OCI-LY1 (cell line): ENCODE data around the gene PPP2R2C.

ENCODE experiments used
- EZH2 ChIP-seq: fragments of 200-600 bp; sonication (generic), shearing (Covaris generic); IDR thresholded peaks from 2 replicates; pipeline ENCODE4 v1.8.0; 2017; ENCODE audit warnings: borderline replicate concordance, mixed run types, mild to moderate bottlenecking, antibody characterized with exemption, low read length, moderate library complexity, mixed read lengths
- TF ChIP-seq, protein P1 (sequence below): fragments of 200-600 bp; sonication (generic), shearing (Covaris generic); IDR thresholded peaks from 2 replicates; pipeline ENCODE4 v1.5.1; 2017; ENCODE audit warnings: mild to moderate bottlenecking, antibody characterized with exemption, low read length, moderate library complexity, mixed read lengths

DNA sequence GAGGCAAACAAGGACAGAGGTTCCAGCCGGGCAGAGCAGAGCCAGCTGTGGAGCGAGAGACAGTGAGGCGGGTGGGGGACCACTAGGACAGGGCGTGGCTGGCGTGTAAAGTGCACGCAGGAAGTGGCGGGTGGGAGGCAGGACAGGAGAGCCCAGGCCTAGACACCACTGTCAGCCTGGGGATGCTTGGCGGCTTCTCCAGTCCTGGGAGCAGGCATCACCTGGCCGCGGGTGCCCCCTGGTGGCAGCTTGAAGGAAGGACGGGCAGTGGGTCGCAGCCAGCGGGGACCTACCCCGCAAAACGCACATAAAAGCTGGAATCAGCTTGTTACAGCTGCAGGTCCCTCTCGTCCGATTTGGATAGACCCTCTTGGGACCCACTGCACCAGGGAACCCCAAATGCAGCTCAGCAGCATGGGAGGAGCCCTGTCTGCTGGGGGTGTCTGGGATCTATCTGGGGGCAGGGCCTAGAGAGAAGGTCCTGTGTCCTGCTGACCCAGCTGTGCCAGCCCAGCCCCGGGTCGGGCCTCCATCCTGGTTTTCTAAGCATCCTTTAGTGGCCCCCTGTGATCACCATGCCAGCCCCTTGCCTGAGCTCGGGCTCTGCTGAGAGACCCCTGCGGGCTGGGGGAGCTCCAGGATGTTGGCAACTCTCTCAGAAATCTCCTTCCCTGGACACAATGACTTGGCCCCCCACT is 145.0 kb downstream of the PPP2R2C start:
- TF ChIP-seq, protein P1, sequence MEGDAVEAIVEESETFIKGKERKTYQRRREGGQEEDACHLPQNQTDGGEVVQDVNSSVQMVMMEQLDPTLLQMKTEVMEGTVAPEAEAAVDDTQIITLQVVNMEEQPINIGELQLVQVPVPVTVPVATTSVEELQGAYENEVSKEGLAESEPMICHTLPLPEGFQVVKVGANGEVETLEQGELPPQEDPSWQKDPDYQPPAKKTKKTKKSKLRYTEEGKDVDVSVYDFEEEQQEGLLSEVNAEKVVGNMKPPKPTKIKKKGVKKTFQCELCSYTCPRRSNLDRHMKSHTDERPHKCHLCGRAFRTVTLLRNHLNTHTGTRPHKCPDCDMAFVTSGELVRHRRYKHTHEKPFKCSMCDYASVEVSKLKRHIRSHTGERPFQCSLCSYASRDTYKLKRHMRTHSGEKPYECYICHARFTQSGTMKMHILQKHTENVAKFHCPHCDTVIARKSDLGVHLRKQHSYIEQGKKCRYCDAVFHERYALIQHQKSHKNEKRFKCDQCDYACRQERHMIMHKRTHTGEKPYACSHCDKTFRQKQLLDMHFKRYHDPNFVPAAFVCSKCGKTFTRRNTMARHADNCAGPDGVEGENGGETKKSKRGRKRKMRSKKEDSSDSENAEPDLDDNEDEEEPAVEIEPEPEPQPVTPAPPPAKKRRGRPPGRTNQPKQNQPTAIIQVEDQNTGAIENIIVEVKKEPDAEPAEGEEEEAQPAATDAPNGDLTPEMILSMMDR: peak; percentile 55
- no peak for TF ChIP-seq EZH2
